Adrenal gland (tissue), 5 donors: Measurements from ENCODE around the gene MECR.

Source experiments
- CTCF ChIP-seq, 6 experiments: fragments of 450-650 bp in 4 of 6; fragments of 200-600 bp in 2 of 6; sonication (generic) in 1 of 6; IDR thresholded peaks; 1 replicate in 5 of 6; 2 replicates in 1 of 6; pipeline versions ENCODE4 v1.5.1 to v1.8.0; 2016 to 2021; ENCODE audit warnings: antibody characterized with exemption in 6 of 6, mild to moderate bottlenecking in 2 of 6, moderate library complexity in 1 of 6
- POLR2A ChIP-seq, 2 donors: fragments of 450-650 bp; IDR thresholded peaks; one replicate each; pipeline ENCODE4 v1.6.1; 2017; ENCODE audit warnings: antibody characterized with exemption in 2 of 2, mild to moderate bottlenecking in 2 of 2, moderate library complexity in 1 of 2
- donor health status: DM: no; HTN: no; CAD: no.

- peak; percentile 96 to 98 (median 97) for TF ChIP-seq CTCF (IDR thresholded peaks at IDR 0.05)
- TF ChIP-seq POLR2A (IDR thresholded peaks at IDR 0.05), result no peak
Observed at GRCh38 chr1:29202584-29203340, 28.0 kb downstream of the MECR start.
